Hepatocyte (in vitro differentiated cells): ENCODE data around the gene TMC8. TPM values are rescaled to one million over a fixed set of nuclear protein-coding genes. Genes with fewer than 3 reads are reported as not detected.

ENCODE experiments used
- DNase-seq: peaks from one replicate; pipeline ENCODE4 v3.0.0-alpha.2; 2016; ENCODE audit warnings: low spot score
- H2AFZ ChIP-seq: fragments of 200-600 bp; sonication (generic); 2 replicates; pipeline ENCODE4 v1.6.0; 2016; ENCODE audit warnings: antibody characterized with exemption, mild to moderate bottlenecking
- H3K27ac ChIP-seq: fragments of 200-600 bp; sonication (generic); 2 replicates; pipeline ENCODE4 v1.5.1; 2016; ENCODE audit warnings: mild to moderate bottlenecking
- H3K27me3 ChIP-seq: fragments of 200-600 bp; sonication (generic); 2 replicates; pipeline ENCODE4 v1.6.1; 2016
- H3K36me3 ChIP-seq: fragments of 200-600 bp; sonication (generic); replicated peaks from 2 replicates; pipeline ENCODE4 v1.5.1; 2016; ENCODE audit warnings: low read depth; ENCODE audit not compliant: insufficient read depth
- H3K4me1 ChIP-seq: fragments of 200-600 bp; sonication (generic); 2 replicates; pipeline ENCODE4 v1.5.1; 2016; ENCODE audit warnings: mild to moderate bottlenecking, moderate library complexity; ENCODE audit not compliant: insufficient read depth
- H3K4me2 ChIP-seq: fragments of 200-600 bp; sonication (generic); 2 replicates; pipeline ENCODE4 v1.6.0; 2016
- H3K4me3 ChIP-seq: fragments of 200-600 bp; sonication (generic); 2 replicates; pipeline ENCODE4 v1.5.1; 2016; ENCODE audit warnings: mild to moderate bottlenecking
- H3K79me2 ChIP-seq: fragments of 200-600 bp; sonication (generic); 2 replicates; pipeline ENCODE4 v1.6.0; 2017; ENCODE audit warnings: mild to moderate bottlenecking
- H3K9me2 ChIP-seq: fragments of 200-600 bp; sonication (generic); replicated peaks from 2 replicates; pipeline ENCODE4 v1.6.0; 2017; ENCODE audit warnings: mild to moderate bottlenecking; ENCODE audit not compliant: insufficient read depth
- H3K9me3 ChIP-seq: fragments of 200-600 bp; sonication (generic); 2 replicates; pipeline ENCODE4 v1.5.1; 2016; ENCODE audit warnings: low read depth, mild to moderate bottlenecking
- H4K20me1 ChIP-seq: fragments of 200-600 bp; sonication (generic); 2 replicates; pipeline ENCODE4 v1.6.0; 2016; ENCODE audit warnings: mild to moderate bottlenecking; ENCODE audit not compliant: insufficient read depth, poor library complexity, severe bottlenecking
- EZH2 ChIP-seq: fragments of 200-600 bp; sonication (generic); IDR thresholded peaks from 2 replicates; pipeline ENCODE4 v1.6.1; 2016; ENCODE audit warnings: antibody characterized with exemption, mild to moderate bottlenecking, borderline replicate concordance
- EZH2phosphoT487 ChIP-seq: fragments of 200-600 bp; sonication (generic); IDR thresholded peaks from one replicate; pipeline ENCODE4 v1.6.1; 2018; ENCODE audit warnings: antibody characterized with exemption, mild to moderate bottlenecking, low read depth, moderate library complexity; ENCODE audit not compliant: unreplicated experiment, severe bottlenecking
- WGBS: methylation state at CpG from one replicate; pipeline ENCODE4 v1.1.6; 2016; ENCODE audit warnings: low lambda C conversion rate; ENCODE audit errors: missing lambda C conversion rate; 5-methylcytosine and 5-hydroxymethylcytosine counted together
- polyA plus RNA-seq: library from polyadenylated mRNA; unstranded; fragments of >200 nt; fragmentation: Nextera tagmentation; extraction: Ambion mirVana; gene quantifications from 2 replicates; pipeline ENCODE4 v1.2.1, GENCODE V29; 2016
- total RNA-seq: library from RNA; depleted of rRNA; stranded (reverse); fragments of >200 nt; gene quantifications from 2 replicates; pipeline ENCODE4 v1.2.3, GENCODE V29; 2014
- TF ChIP-seq, protein P1 (sequence below): fragments of 200-600 bp; sonication (generic); IDR thresholded peaks from 2 replicates; pipeline ENCODE4 v1.5.1; 2016; ENCODE audit warnings: antibody characterized with exemption, mild to moderate bottlenecking; ENCODE audit not compliant: poor library complexity

The TMC8 gene
- total and polyA plus RNA-seq, 2 experiments from 2014 or later: 0.07 to 1.2 TPM

DNA sequence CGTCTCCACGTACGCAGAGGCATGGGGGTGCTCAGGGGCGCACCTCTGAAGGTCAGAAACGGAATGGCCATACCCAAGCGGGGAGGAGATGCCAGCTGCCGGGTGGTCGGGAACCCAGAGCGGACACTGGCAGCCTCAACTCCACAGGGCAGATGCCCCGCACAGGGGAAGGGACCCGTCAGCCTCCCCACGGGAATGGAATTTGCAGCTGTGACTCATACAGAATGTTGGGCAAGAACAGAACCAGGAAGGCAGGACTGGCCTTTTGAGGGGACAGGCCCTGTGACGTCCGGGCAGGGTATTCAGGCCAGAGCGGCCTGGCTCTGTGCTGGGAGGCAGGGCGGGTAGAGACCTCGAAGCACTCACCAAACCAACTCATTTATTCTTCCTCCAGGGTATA is 48.8 kb downstream of the TMC8 start:
- Histone ChIP-seq H3K9me3 (no peaks in the 10 kb centered on the region), H3K79me2 (no peaks in the 10 kb centered on the region), H3K9me2 (no peaks in the 10 kb centered on the region), H4K20me1 (no peaks in the 10 kb centered on the region), H3K27ac (peak overlapping the region; percentile 57), H3K4me3 (no peak overlapping the region), H3K27me3 (no peaks in the 10 kb centered on the region), H3K36me3 (no peaks in the 10 kb centered on the region), H3K4me1 (peaks cover 4% of the 10 kb centered on the region), H3K4me2 (no peak overlapping the region), H2AFZ (no peak overlapping the region)
- no peak for TF ChIP-seq EZH2
- TF ChIP-seq, protein P1, sequence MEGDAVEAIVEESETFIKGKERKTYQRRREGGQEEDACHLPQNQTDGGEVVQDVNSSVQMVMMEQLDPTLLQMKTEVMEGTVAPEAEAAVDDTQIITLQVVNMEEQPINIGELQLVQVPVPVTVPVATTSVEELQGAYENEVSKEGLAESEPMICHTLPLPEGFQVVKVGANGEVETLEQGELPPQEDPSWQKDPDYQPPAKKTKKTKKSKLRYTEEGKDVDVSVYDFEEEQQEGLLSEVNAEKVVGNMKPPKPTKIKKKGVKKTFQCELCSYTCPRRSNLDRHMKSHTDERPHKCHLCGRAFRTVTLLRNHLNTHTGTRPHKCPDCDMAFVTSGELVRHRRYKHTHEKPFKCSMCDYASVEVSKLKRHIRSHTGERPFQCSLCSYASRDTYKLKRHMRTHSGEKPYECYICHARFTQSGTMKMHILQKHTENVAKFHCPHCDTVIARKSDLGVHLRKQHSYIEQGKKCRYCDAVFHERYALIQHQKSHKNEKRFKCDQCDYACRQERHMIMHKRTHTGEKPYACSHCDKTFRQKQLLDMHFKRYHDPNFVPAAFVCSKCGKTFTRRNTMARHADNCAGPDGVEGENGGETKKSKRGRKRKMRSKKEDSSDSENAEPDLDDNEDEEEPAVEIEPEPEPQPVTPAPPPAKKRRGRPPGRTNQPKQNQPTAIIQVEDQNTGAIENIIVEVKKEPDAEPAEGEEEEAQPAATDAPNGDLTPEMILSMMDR: no peak
- TF ChIP-seq EZH2phosphoT487: no peak
- 94% methylated on average over 17 of the region's 17 CpGs for WGBS
- DNase-seq: no peak

DNA sequence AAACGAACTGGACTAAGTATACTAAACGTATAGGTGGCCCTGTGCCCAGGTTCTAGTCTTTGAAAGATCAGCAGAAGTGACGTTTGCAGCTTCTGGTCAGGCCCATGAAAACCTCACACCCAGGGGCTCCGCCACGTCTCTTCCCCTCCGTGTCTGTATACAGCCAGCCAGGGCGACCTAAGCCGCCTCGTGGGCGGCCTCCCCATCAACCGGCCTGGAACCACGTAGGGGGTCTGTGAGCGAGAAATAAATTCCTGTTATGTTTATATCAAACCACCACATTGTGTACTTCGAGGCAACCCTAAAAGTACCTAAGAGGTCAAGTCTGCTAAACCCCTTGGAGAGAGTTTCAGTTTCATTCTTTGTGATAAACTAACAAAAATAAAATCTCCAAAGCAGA is 49.5 kb downstream of the TMC8 start:
- no peaks in the 10 kb centered on the region for H3K27me3 ChIP-seq
- H3K79me2 ChIP-seq: no peaks in the 10 kb centered on the region
- H3K4me1 ChIP-seq: peaks cover 4% of the 10 kb centered on the region
- no peaks in the 10 kb centered on the region for H3K9me2 ChIP-seq
- DNase-seq: no peak
- H3K4me2 ChIP-seq: peak overlapping the region; percentile 8
- no peaks in the 10 kb centered on the region for H4K20me1 ChIP-seq
- no peak overlapping the region for H2AFZ ChIP-seq
- WGBS: 70% methylated on average over 14 of the region's 14 CpGs
- TF ChIP-seq, protein P1: no peak
- no peak for TF ChIP-seq EZH2phosphoT487
- TF ChIP-seq EZH2: no peak
- H3K36me3 ChIP-seq: no peaks in the 10 kb centered on the region
- H3K9me3 ChIP-seq: no peaks in the 10 kb centered on the region
- peak overlapping the region; percentile 57 for H3K27ac ChIP-seq
- no peak overlapping the region for H3K4me3 ChIP-seq

DNA sequence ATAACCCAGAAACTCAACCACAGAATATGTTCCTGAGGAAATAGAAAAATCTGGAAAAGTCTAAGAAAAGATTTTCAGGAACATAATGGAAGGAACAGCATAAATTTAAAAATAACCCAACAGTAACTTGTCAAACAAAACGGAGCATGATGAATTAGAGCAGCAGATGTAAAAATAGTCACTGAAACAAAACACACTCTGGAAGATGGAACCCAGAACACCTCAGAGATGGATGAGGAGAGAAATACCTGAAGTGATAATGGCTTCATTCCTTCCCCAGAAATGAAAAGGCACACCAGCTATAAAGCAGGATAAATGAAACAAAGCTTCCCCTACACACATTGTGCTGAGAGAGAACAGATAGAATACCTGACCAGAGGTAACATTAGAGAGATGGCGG is 49.9 kb downstream of the TMC8 start:
- no peaks in the 10 kb centered on the region for H4K20me1 ChIP-seq
- H3K4me3 ChIP-seq: no peak overlapping the region
- 83% methylated on average over 2 of the region's 2 CpGs for WGBS
- no peaks in the 10 kb centered on the region for H3K9me2 ChIP-seq
- TF ChIP-seq, protein P1: no peak
- TF ChIP-seq EZH2phosphoT487 (no peak), EZH2 (no peak)
- peak overlapping the region; percentile 45 for H3K27ac ChIP-seq
- H3K27me3 ChIP-seq: no peaks in the 10 kb centered on the region
- peaks cover under 1% of the 10 kb centered on the region for H3K79me2 ChIP-seq
- no peaks in the 10 kb centered on the region for H3K9me3 ChIP-seq
- no peak for DNase-seq
- H3K4me2 ChIP-seq: peak overlapping the region; percentile 8
- no peaks in the 10 kb centered on the region for H3K36me3 ChIP-seq
- H2AFZ ChIP-seq: no peak overlapping the region
- peaks cover 4% of the 10 kb centered on the region for H3K4me1 ChIP-seq

DNA sequence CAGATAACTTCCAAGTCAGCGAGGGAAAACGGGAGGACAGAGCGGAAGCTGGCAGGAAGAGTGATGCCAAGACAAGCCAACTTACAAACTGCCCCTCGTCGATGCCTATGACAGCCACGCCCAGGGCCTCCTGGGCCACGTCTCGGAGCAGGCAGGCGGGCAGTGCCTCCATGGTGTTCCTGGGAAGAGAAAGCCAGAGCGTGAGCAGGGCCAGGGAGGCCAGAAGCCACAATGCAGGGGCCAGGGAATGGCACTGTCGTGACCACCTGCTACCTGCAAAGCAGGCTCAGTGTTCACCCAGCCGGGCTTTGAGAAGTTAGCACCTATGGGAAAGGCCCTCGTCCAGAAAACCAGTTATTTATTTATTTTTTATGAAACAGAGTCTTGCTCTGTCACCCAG is 51.9 kb downstream of the TMC8 start:
- H3K4me2 ChIP-seq: no peak overlapping the region
- TF ChIP-seq EZH2 (no peak), EZH2phosphoT487 (no peak)
- TF ChIP-seq, protein P1: no peak
- no peak overlapping the region for H2AFZ ChIP-seq
- H3K27me3 ChIP-seq: no peaks in the 10 kb centered on the region
- no peaks in the 10 kb centered on the region for H3K9me2 ChIP-seq
- H3K79me2 ChIP-seq: peaks cover 8% of the 10 kb centered on the region
- no peaks in the 10 kb centered on the region for H3K36me3 ChIP-seq
- no peaks in the 10 kb centered on the region for H3K9me3 ChIP-seq
- peaks cover 10% of the 10 kb centered on the region for H3K4me1 ChIP-seq
- no peaks in the 10 kb centered on the region for H4K20me1 ChIP-seq
- no peak overlapping the region for H3K27ac ChIP-seq
- WGBS: 97% methylated on average over 13 of the region's 13 CpGs
- no peak for DNase-seq
- H3K4me3 ChIP-seq: no peak overlapping the region
